ENCODE data around the gene IPO4. TPM values are rescaled to one million over a fixed set of nuclear protein-coding genes. Genes with fewer than 3 reads are reported as not detected.

Gene IPO4
- total and polyA plus RNA-seq, 9 of the 15 experiments (the other 6 are each of a cell fraction or from before 2014, with no cell fraction given), result 7.3 to 122 (median 31.8) TPM

GRCh38 chr14:24195186-24196070 is 6.8 kb upstream of the IPO4 start, which contains the start of gene TM9SF1 (continued):
- TF ChIP-seq MED1 (CRISPR knock-in tag; IDR thresholded peaks at IDR 0.05; ENCODE audit: borderline replicate concordance), result no peak
- no peak for TF ChIP-seq ZNF174 (CRISPR knock-in tag; IDR thresholded peaks at IDR 0.05)
- peak; percentile 72 for TF ChIP-seq TBP (optimal IDR thresholded peaks at IDR 0.05; ENCODE audit: low read depth, low read length)
- TF ChIP-seq NUFIP1 (IDR thresholded peaks at IDR 0.05; ENCODE audit: partially characterized antibody), result no peak
- TF ChIP-seq ARNT (IDR thresholded peaks at IDR 0.05), result no peak
- no peak; the same call in 1 of the 2 replicates for TF ChIP-seq POLR2AphosphoS5 (IDR thresholded peaks at IDR 0.05; ENCODE audit: control insufficient read depth, insufficient read depth, low read depth, low read length)
- no peak for TF ChIP-seq FOXJ2 (tag; IDR thresholded peaks at IDR 0.05)
- TF ChIP-seq ASH1L (IDR thresholded peaks at IDR 0.05; ENCODE audit: borderline replicate concordance, low read depth, partially characterized antibody), result peak; percentile 14
- TF ChIP-seq CBFA2T2 (conservative IDR thresholded peaks at IDR 0.05), result no peak
- peak; percentile 84 for TF ChIP-seq GTF2E2 (tag; IDR thresholded peaks at IDR 0.05)
- TF ChIP-seq, protein P1, sequence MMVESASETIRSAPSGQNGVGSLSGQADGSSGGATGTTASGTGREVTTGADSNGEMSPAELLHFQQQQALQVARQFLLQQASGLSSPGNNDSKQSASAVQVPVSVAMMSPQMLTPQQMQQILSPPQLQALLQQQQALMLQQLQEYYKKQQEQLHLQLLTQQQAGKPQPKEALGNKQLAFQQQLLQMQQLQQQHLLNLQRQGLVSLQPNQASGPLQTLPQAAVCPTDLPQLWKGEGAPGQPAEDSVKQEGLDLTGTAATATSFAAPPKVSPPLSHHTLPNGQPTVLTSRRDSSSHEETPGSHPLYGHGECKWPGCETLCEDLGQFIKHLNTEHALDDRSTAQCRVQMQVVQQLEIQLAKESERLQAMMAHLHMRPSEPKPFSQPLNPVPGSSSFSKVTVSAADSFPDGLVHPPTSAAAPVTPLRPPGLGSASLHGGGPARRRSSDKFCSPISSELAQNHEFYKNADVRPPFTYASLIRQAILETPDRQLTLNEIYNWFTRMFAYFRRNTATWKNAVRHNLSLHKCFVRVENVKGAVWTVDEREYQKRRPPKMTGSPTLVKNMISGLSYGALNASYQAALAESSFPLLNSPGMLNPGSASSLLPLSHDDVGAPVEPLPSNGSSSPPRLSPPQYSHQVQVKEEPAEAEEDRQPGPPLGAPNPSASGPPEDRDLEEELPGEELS (CRISPR knock-in tag; IDR thresholded peaks at IDR 0.05; ENCODE audit: borderline replicate concordance), result peak; percentile 59; the same call in 1 of the 2 replicates
- TF ChIP-seq SMARCA5 (IDR thresholded peaks at IDR 0.05), result no peak
- no peak for TF ChIP-seq DDX20 (tag; IDR thresholded peaks at IDR 0.05; ENCODE audit: low read depth)
- peak; percentile 90 for TF ChIP-seq ATF7 (IDR thresholded peaks at IDR 0.05)
- TF ChIP-seq HNRNPUL1 (IDR thresholded peaks at IDR 0.05; ENCODE audit: low read length), result no peak
- TF ChIP-seq EP400 (IDR thresholded peaks at IDR 0.05), result peak; percentile 93
- TF ChIP-seq MAX (CRISPR knock-in tag; IDR thresholded peaks at IDR 0.05), result peak; percentile 97
- no peak for TF ChIP-seq ESRRB (CRISPR knock-in tag; IDR thresholded peaks at IDR 0.05; ENCODE audit: borderline replicate concordance)
- TF ChIP-seq TCFL5 (CRISPR knock-in tag; conservative IDR thresholded peaks at IDR 0.05), result no peak
- TF ChIP-seq ZFP30 (CRISPR knock-in tag; IDR thresholded peaks at IDR 0.05; ENCODE audit: borderline replicate concordance), result no peak
- no peak for TF ChIP-seq MTA1 (IDR thresholded peaks at IDR 0.05; ENCODE audit: borderline replicate concordance)
- no peak for TF ChIP-seq COPS2 (conservative IDR thresholded peaks at IDR 0.05)
- no peak for TF ChIP-seq ZBTB8A (IDR thresholded peaks at IDR 0.05; ENCODE audit: partially characterized antibody)
- no peak for TF ChIP-seq ATF2 (CRISPR knock-in tag; IDR thresholded peaks at IDR 0.05)
